WTC11 (cell line): Measurements from ENCODE around the gene RERG.

Experiments used
- CREM ChIP-seq: sonication (generic); formaldehyde crosslinking; IDR thresholded peaks from 2 replicates; pipeline ENCODE4 v1.8.1; 2022; ENCODE audit warnings: mild to moderate bottlenecking, missing genetic modification reagents, moderate library complexity
- FOXK1 ChIP-seq: sonication (generic); formaldehyde crosslinking; IDR thresholded peaks from 2 replicates; pipeline ENCODE4 v1.8.0; 2022; ENCODE audit warnings: mild to moderate bottlenecking, moderate library complexity, missing genetic modification reagents
- MAX ChIP-seq: sonication (generic); formaldehyde crosslinking; IDR thresholded peaks from 2 replicates; pipeline ENCODE4 v1.8.0; 2022; ENCODE audit warnings: mild to moderate bottlenecking, missing genetic modification reagents
- NFYB ChIP-seq: sonication (generic); formaldehyde crosslinking; conservative IDR thresholded peaks from 2 replicates; pipeline ENCODE4 v1.8.0; 2022; ENCODE audit warnings: low read depth, missing genetic modification reagents
- NR1H2 ChIP-seq: sonication (generic); formaldehyde crosslinking; IDR thresholded peaks from 2 replicates; pipeline ENCODE4 v1.9.0; 2021; ENCODE audit warnings: mild to moderate bottlenecking, moderate library complexity, missing genetic modification reagents
- NR3C1 ChIP-seq: sonication (generic); formaldehyde crosslinking; conservative IDR thresholded peaks from 2 replicates; pipeline ENCODE4 v1.8.1; 2023; ENCODE audit warnings: low read depth, mild to moderate bottlenecking, missing genetic modification reagents
- PREB ChIP-seq: sonication (generic); formaldehyde crosslinking; IDR thresholded peaks from 2 replicates; pipeline ENCODE4 v1.8.1; 2022; ENCODE audit warnings: mild to moderate bottlenecking, missing genetic modification reagents, moderate library complexity, borderline replicate concordance
- SMAD3 ChIP-seq: sonication (generic); formaldehyde crosslinking; IDR thresholded peaks from 2 replicates; pipeline ENCODE4 v1.8.0; 2022; ENCODE audit warnings: missing genetic modification reagents, mild to moderate bottlenecking, borderline replicate concordance
- TP53 ChIP-seq: sonication (generic); formaldehyde crosslinking; IDR thresholded peaks from 2 replicates; pipeline ENCODE4 v1.8.1; 2023; ENCODE audit warnings: mild to moderate bottlenecking, missing genetic modification reagents
- ZNF671 ChIP-seq: fragments of 250-450 bp; sonication (Bioruptor Pico); IDR thresholded peaks from 2 replicates; pipeline ENCODE4 v1.8.0; 2021; ENCODE audit warnings: mild to moderate bottlenecking
- TF ChIP-seq, protein P1 (sequence below): fragments of 200-600 bp; IDR thresholded peaks from 2 replicates; pipeline ENCODE4 v1.8.0; 2022; ENCODE audit warnings: antibody characterized with exemption
- TF ChIP-seq, protein P2 (sequence below): sonication (generic); formaldehyde crosslinking; IDR thresholded peaks from 2 replicates; pipeline ENCODE4 v1.8.1; 2022; ENCODE audit warnings: missing genetic modification reagents, borderline replicate concordance

- TF ChIP-seq, protein P1, sequence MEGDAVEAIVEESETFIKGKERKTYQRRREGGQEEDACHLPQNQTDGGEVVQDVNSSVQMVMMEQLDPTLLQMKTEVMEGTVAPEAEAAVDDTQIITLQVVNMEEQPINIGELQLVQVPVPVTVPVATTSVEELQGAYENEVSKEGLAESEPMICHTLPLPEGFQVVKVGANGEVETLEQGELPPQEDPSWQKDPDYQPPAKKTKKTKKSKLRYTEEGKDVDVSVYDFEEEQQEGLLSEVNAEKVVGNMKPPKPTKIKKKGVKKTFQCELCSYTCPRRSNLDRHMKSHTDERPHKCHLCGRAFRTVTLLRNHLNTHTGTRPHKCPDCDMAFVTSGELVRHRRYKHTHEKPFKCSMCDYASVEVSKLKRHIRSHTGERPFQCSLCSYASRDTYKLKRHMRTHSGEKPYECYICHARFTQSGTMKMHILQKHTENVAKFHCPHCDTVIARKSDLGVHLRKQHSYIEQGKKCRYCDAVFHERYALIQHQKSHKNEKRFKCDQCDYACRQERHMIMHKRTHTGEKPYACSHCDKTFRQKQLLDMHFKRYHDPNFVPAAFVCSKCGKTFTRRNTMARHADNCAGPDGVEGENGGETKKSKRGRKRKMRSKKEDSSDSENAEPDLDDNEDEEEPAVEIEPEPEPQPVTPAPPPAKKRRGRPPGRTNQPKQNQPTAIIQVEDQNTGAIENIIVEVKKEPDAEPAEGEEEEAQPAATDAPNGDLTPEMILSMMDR, result no peak
- no peak for TF ChIP-seq TP53 (CRISPR knock-in tag)
- no peak for TF ChIP-seq NR1H2 (CRISPR knock-in tag)
- TF ChIP-seq FOXK1, result no peak
- no peak for TF ChIP-seq ZNF671 (CRISPR knock-in tag)
- no peak for TF ChIP-seq NFYB (CRISPR knock-in tag)
- no peak for TF ChIP-seq NR3C1 (CRISPR knock-in tag)
- TF ChIP-seq CREM (CRISPR knock-in tag), result no peak
- TF ChIP-seq SMAD3 (CRISPR knock-in tag), result no peak
- TF ChIP-seq MAX (CRISPR knock-in tag), result no peak
- TF ChIP-seq, protein P2, sequence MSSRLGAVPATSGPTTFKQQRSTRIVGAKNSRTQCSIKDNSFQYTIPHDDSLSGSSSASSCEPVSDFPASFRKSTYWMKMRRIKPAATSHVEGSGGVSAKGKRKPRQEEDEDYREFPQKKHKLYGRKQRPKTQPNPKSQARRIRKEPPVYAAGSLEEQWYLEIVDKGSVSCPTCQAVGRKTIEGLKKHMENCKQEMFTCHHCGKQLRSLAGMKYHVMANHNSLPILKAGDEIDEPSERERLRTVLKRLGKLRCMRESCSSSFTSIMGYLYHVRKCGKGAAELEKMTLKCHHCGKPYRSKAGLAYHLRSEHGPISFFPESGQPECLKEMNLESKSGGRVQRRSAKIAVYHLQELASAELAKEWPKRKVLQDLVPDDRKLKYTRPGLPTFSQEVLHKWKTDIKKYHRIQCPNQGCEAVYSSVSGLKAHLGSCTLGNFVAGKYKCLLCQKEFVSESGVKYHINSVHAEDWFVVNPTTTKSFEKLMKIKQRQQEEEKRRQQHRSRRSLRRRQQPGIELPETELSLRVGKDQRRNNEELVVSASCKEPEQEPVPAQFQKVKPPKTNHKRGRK, result no peak
- no peak for TF ChIP-seq PREB (CRISPR knock-in tag)
Observed at GRCh38 chr12:15253990-15254389, 32.8 kb upstream of the RERG start.
